Omental fat pad (tissue), 4 donors: ENCODE results near the gene RASGEF1C. TPM values are rescaled to one million over a fixed set of nuclear protein-coding genes. Genes with fewer than 3 reads are reported as not detected.

Experiments used
- ATAC-seq: fragments of 150-250 bp; one replicate; pipeline ENCODE4 v1.9.1; 2016; ENCODE audit warnings: mild to moderate bottlenecking, moderate library complexity; ENCODE audit not compliant: low FRiP score
- DNase-seq: peaks from one replicate; pipeline ENCODE4 v3.0.0-alpha.2; 2019; ENCODE audit warnings: low spot score
- total RNA-seq, 4 donors: library from RNA; depleted of rRNA; stranded (reverse); fragments of >200 nt; gene quantifications; one replicate each; pipeline ENCODE4 v1.1.0, GENCODE V29; 2016
- TF ChIP-seq, protein P1 (sequence below), 3 donors: fragments of 450-650 bp; IDR thresholded peaks; one replicate each; pipeline ENCODE4 v1.5.1; 2016 to 2017; ENCODE audit warnings: antibody characterized with exemption in 3 of 3, mild to moderate bottlenecking in 3 of 3, moderate library complexity in 2 of 3

Gene RASGEF1C
- total RNA-seq, 4 donors from 2014 or later, result 0.37 to 8.5 TPM; not detected in 2

DNA sequence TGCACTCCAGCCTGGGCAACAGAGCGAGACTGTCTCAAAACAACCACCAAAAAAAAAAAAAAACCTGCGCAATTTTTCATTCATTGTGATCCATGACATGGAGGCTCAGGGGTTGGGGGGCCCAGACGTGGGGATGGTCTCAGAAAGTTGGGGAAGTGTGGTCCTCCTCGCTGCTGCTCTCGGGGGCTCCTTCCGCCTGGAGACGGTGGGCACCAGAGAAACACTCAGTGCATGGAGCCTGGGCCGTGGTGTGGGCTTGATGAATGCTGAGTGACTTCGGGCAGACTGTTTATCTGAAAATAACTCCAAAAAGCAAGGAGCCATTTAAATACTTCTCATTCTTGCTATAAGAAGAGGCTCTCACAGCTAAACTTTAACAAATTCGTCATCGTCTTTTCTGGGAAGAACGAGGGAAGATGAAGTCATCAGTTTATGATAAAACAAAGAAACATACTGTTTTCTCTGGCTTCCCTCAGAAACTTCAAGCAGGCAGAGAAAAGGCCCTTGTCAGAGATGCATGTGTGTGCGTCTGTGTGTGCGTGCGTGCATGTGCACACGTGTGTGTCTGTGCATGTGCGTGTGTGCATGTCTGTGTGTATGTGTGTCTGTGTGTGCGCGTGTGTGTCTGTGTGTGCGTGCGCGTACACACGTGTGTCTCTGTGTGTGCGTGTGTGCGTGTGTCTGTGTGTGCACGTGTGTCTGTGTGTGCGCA, 35.0 kb downstream of the RASGEF1C start:
- TF ChIP-seq, protein P1, sequence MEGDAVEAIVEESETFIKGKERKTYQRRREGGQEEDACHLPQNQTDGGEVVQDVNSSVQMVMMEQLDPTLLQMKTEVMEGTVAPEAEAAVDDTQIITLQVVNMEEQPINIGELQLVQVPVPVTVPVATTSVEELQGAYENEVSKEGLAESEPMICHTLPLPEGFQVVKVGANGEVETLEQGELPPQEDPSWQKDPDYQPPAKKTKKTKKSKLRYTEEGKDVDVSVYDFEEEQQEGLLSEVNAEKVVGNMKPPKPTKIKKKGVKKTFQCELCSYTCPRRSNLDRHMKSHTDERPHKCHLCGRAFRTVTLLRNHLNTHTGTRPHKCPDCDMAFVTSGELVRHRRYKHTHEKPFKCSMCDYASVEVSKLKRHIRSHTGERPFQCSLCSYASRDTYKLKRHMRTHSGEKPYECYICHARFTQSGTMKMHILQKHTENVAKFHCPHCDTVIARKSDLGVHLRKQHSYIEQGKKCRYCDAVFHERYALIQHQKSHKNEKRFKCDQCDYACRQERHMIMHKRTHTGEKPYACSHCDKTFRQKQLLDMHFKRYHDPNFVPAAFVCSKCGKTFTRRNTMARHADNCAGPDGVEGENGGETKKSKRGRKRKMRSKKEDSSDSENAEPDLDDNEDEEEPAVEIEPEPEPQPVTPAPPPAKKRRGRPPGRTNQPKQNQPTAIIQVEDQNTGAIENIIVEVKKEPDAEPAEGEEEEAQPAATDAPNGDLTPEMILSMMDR (IDR thresholded peaks at IDR 0.05), result no peak
- no peak for ATAC-seq
- DNase-seq, result no peak

DNA sequence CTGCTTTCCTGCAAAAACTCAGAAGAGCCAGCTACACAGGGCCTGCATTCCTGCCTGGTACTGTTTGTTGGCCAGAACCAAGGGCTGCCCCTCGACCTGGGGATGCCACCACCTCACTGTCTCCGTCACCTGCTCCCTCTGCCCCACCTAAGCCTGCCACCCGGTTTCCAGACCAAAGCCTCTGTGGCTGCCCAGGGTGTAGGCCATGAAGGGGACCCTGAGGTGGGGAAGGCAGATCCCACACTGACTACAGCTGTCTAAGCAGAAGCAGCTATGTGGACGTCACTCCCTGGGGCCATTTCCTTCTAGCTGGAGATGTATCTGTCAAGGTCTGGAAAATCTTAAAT, 35.8 kb downstream of the RASGEF1C start:
- TF ChIP-seq, protein P1 (IDR thresholded peaks at IDR 0.05), result no peak
- no peak for DNase-seq
- no peak for ATAC-seq

DNA sequence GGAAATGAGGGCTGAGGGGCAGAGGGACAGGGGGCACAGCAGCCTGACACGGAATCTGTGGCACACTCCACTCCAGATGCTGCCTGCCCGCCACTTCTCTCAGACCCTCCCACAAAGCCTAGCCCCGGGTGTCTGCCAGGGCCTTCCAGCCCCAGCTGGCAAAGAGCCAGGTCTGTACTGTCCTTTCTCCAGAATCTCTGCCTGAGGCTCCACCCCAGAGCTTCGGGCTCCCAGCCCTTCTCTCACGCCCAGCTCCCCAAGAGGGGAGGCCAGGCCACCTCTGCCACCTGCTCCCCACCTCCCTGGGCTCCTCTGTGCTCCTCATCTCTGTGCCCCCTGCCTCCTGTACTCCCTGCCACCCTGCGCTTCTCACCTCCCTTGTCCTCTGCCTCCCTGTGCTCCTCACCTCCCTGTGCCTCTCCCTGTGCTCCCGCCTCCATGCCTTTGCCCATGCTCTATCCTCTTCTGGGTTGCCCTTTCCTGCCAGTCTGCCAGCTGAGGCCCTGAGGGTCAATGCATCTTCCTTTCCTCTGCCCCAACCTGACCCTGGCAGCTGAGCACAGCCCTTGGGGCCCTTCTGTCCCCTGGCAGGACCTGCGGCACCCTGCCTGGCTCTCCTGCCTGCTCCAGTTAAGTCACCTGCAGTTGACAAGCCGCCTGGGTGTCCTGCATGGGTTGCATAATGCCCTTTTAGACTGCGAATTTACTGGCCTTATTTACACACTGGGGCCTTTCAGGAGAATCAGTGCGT, 36.4 kb downstream of the RASGEF1C start:
- DNase-seq (no peak), ATAC-seq (no peak)
- TF ChIP-seq, protein P1 (IDR thresholded peaks at IDR 0.05), result no peak

DNA sequence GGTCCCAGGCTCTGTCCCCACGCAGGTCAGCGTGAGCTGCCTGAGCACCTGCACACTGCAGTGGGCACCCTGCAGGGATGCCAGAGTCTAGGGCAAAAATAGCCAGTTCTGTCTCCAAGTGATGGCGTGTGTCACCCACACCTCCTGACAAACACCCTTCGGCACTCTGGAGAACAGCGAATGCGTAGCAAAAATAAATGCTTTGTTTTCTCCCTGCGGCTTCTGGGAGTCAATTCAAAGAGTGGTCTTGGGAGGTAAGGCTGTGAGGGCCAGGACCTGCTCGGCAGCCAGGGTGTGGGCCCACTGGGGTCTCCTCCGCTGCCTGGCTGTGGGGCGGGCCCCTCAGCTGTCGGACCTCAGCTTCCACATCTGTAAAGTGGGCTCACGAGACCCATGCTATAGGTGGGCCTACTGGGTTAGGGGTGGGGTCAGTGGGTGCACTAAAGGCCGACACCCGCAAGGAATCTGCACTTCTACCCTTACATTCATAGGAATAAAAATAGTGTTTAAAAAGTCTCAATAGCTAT, 37.4 kb downstream of the RASGEF1C start:
- TF ChIP-seq, protein P1 (IDR thresholded peaks at IDR 0.05), result no peak
- DNase-seq, result no peak
- ATAC-seq, result no peak

DNA sequence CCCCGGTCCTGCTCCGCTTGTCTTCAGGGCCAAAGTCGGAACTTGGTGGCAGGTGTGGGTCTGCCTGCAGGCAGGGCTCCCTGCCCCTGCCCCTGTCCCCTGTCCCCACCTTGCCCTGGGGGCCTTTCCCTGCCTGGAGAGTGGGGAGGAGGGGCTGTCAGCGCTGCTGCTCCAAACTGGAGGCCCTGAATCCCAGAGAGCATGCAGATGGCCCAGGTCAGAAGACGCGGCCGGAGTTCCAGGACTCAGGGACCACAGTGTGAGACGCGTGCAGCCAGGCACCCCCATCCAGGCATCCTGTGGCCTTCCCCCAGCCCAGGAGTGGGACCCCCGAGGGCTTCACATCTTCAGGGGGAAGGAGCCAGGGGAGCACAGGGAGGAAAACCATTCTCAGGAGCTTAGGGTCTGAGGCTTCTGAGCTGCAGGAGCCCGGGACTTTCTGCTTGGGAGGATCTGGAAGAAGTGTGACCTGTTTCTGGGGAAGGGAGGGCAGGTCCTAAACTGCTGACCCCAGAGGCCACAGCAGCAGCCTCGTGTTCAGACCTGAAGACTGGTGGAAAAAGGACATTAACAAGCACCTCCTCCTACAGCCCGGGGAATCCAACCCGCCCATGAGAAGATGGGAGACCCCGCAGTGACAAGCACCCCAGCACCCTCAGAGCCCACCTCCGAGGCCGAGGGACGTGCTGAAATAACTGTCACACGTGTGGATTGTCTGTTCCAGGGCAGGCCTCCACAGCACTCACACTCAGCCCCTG, 38.0 kb downstream of the RASGEF1C start:
- TF ChIP-seq, protein P1 (IDR thresholded peaks at IDR 0.05), result no peak
- DNase-seq, result no peak
- ATAC-seq, result no peak

DNA sequence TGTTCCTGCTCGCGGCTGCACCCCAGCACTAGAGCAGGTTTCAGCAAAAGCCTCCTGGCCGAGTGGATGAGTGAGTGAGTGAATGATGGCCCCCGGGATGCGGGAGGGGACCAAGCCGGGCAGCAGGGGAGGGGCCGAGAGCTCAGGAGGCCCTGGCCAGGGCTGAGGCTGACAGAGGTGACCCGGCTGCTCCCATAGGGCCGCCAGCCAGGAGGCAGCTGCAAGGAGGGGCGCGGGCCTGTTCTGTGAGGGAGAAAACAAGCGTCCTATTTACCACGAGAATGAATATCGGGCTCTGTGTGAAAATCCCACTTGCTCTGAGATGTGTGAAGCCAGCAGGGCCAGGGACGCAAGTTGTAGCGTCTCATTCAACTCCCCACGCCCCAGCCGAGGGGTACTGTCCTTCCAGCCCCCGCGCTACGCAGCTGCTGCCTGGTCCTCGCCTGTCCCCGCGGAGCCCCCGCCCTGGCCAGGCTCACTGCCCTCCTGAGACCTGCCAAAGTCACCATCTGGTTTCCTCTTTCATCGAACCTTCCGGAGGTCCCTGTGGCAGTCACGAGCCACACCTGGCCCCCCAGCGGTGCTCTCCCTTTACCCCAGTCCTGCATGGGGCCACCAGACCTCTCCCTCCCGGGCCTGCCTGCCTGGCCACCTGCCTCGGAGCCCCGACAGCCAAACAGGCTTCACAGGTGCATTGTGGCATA, 38.8 kb downstream of the RASGEF1C start:
- no peak for DNase-seq
- TF ChIP-seq, protein P1 (IDR thresholded peaks at IDR 0.05), result no peak
- ATAC-seq, result no peak
